HepG2 (cell line): ENCODE data around the gene PAFAH1B2. TPM values are rescaled to one million over a fixed set of nuclear protein-coding genes. Genes with fewer than 3 reads are reported as not detected.

Source experiments
- ATAC-seq: fragments of 200-7000 bp; cut with Tn5 transposase; 3 replicates; pipeline ENCODE4 v1.9.1; 2020; ENCODE audit warnings: mild to moderate bottlenecking, moderate library complexity
- BruUV-seq: library from RNA; stranded (reverse); fragments of 400-500 nt; replicated peaks from 2 replicates; lab custom pipeline; 2021; lab: Mats Ljungman, UMichigan
- CTCF ChIA-PET: fragments of 300-600 bp; formaldehyde crosslinking; extraction: SDS; loops from one replicate; lab custom pipeline; 2021; ENCODE audit warnings: low total read pairs, inconsistent platforms, low intra/inter-chr PET ratio; lab: Yijun Ruan, JAX
- POLR2A ChIA-PET: fragments of 350-600 bp; sonication (Branson Sonifier 250); formaldehyde crosslinking; loops from one replicate; lab custom pipeline; 2020; ENCODE audit warnings: antibody characterized with exemption, inconsistent platforms; lab: Yijun Ruan, JAX
- DNase-seq: peaks from one replicate; pipeline ENCODE4 v3.0.0-alpha.2; 2015; ENCODE audit warnings: low spot score
- FAIRE-seq: peaks from 3 replicates; lab custom pipeline; 2011; peaks lifted over from hg19 to GRCh38; lab: Jason Lieb, UNC
- H2AFZ ChIP-seq: one replicate; pipeline ENCODE4 v1.6.1; 2011; ENCODE audit warnings: low read length, inconsistent platforms
- H3K27ac ChIP-seq: fragments of 300-600 bp; 3 replicates; pipeline ENCODE4 v1.8.0; 2011; ENCODE audit warnings: mixed run types, mild to moderate bottlenecking, mixed read lengths, low read length, inconsistent platforms; ENCODE audit not compliant: insufficient read depth; ENCODE audit errors: extremely low read length
- H3K27me3 ChIP-seq, 2 experiments: fragments of 200-600 bp in 1 of 2; 2 replicates in 1 of 2; 3 replicates in 1 of 2; pipeline versions ENCODE4 v1.6.0 to v1.8.0; 2011; ENCODE audit warnings: low read length in 2 of 2, mild to moderate bottlenecking in 2 of 2, moderate library complexity in 2 of 2, inconsistent platforms in 1 of 2; ENCODE audit not compliant: insufficient read depth in 2 of 2, control insufficient read depth in 1 of 2
- H3K36me3 ChIP-seq, 2 experiments: fragments of 200-600 bp in 1 of 2; replicated peaks in 1 of 2; 2 replicates in 1 of 2; 3 replicates in 1 of 2; pipeline versions ENCODE4 v1.5.1 to v1.8.0; 2011; ENCODE audit warnings: low read length in 2 of 2, inconsistent platforms in 1 of 2; ENCODE audit not compliant: insufficient read depth in 2 of 2, control insufficient read depth in 1 of 2
- H3K4me1 ChIP-seq: 2 replicates; pipeline ENCODE4 v1.5.1; 2012; ENCODE audit warnings: low read length, inconsistent platforms; ENCODE audit not compliant: insufficient read depth
- H3K4me2 ChIP-seq: 2 replicates; pipeline ENCODE4 v1.6.0; 2011; ENCODE audit warnings: low read depth, low read length, inconsistent platforms
- H3K4me3 ChIP-seq, 3 experiments: fragments of 200-600 bp in 1 of 3; sonication (generic), shearing (Covaris generic) in 1 of 3; replicated peaks in 1 of 3; 2 replicates each; pipeline ENCODE4 v1.5.1; 2011 to 2016; ENCODE audit warnings: low read length in 3 of 3, inconsistent platforms in 2 of 3, low read depth in 2 of 3, mild to moderate bottlenecking in 2 of 3, control low read depth in 1 of 3, mixed read lengths in 1 of 3; ENCODE audit not compliant: insufficient read depth in 1 of 3
- H3K79me2 ChIP-seq: one replicate; pipeline ENCODE4 v1.6.1; 2011; ENCODE audit warnings: low read length, inconsistent platforms; ENCODE audit not compliant: insufficient read depth
- H3K9ac ChIP-seq: 2 replicates; pipeline ENCODE4 v1.6.0; 2011; ENCODE audit warnings: mild to moderate bottlenecking, low read depth, low read length, inconsistent platforms; ENCODE audit not compliant: insufficient read depth
- H3K9me3 ChIP-seq: 2 replicates; pipeline ENCODE4 v1.5.1; 2012; ENCODE audit warnings: mild to moderate bottlenecking, low read length
- H4K20me1 ChIP-seq: 2 replicates; pipeline ENCODE4 v1.6.0; 2011; ENCODE audit warnings: inconsistent platforms, mild to moderate bottlenecking, low read length, moderate library complexity; ENCODE audit not compliant: insufficient read depth
- ARHGAP35 ChIP-seq: sonication (generic); formaldehyde crosslinking; IDR thresholded peaks from 2 replicates; pipeline ENCODE4 v1.9.0; 2022; ENCODE audit warnings: mild to moderate bottlenecking, inconsistent platforms, moderate library complexity, missing genetic modification reagents, borderline replicate concordance
- ARID2 ChIP-seq: sonication (generic); formaldehyde crosslinking; IDR thresholded peaks from 2 replicates; pipeline ENCODE4 v1.8.1; 2022; ENCODE audit warnings: mild to moderate bottlenecking, missing genetic modification reagents, borderline replicate concordance
- EZH2 ChIP-seq: conservative IDR thresholded peaks from 2 replicates; pipeline ENCODE4 v1.6.1; 2012; ENCODE audit warnings: mild to moderate bottlenecking, low read depth, low read length, moderate library complexity
- HHEX ChIP-seq: IDR thresholded peaks from 2 replicates; pipeline ENCODE4 v1.6.1; 2016; ENCODE audit warnings: control low read depth
- PITX1 ChIP-seq: sonication (generic); formaldehyde crosslinking; IDR thresholded peaks from 2 replicates; pipeline ENCODE4 v1.5.1; 2020; ENCODE audit warnings: mild to moderate bottlenecking, missing genetic modification reagents
- SMYD3 ChIP-seq: sonication (generic); formaldehyde crosslinking; IDR thresholded peaks from 2 replicates; pipeline ENCODE4 v1.8.1; 2023; ENCODE audit warnings: mild to moderate bottlenecking, missing genetic modification reagents
- YEATS2 ChIP-seq: sonication (generic); formaldehyde crosslinking; IDR thresholded peaks from 2 replicates; pipeline ENCODE4 v1.4.0; 2020; ENCODE audit warnings: missing genetic modification reagents, borderline replicate concordance
- ZFP41 ChIP-seq: sonication (generic); formaldehyde crosslinking; IDR thresholded peaks from 2 replicates; pipeline ENCODE4 v1.4.0; 2020; ENCODE audit warnings: mild to moderate bottlenecking, missing genetic modification reagents, borderline replicate concordance
- WGBS: methylation state at CpG from one replicate; pipeline ENCODE4 v1.1.6; 2017; ENCODE audit warnings: low lambda C conversion rate; 5-methylcytosine and 5-hydroxymethylcytosine counted together
- in situ Hi-C: cut with HindIII; loops from 2 replicates; pipeline ENCODE4 v1.10.0; 2017; ENCODE audit warnings: low pct_unique_long_range_greater_than_20kb; ENCODE audit not compliant: extremely low pct_ligation_motif_present
- intact Hi-C: fragments of 100-400 bp; cut with micrococcal nuclease; formaldehyde crosslinking; loops from one replicate; pipeline ENCODE4 v1.10.0; 2022; ENCODE audit not compliant: unreplicated experiment
- polyA plus RNA-seq, 8 experiments: library from polyadenylated mRNA; depleted of rRNA in 3 of 8; stranded (reverse) in 7 of 8; unstranded in 1 of 8; fragments of >200 nt; fragmentation: Illumina TruSeq in 4 of 8; extraction: Trizol in 4 of 8; gene quantifications; 2 replicates each; pipeline versions ENCODE4 v1.2.1 to v1.2.3, GENCODE V29; 2011 to 2016; ENCODE audit warnings: low read depth in 4 of 8, missing spikeins in 1 of 8, mixed read lengths in 1 of 8; ENCODE audit not compliant: insufficient read depth in 1 of 8
- total RNA-seq, 5 experiments: library from RNA; depleted of rRNA; stranded (reverse); fragments of >200 nt; fragmentation: Illumina TruSeq; extraction: Trizol; gene quantifications; 2 replicates each; pipeline ENCODE4 v1.2.3, GENCODE V29; 2016; ENCODE audit warnings: low read depth in 1 of 5
- TF ChIP-seq, protein P1 (sequence below): sonication (generic); formaldehyde crosslinking; IDR thresholded peaks from 2 replicates; pipeline ENCODE4 v1.9.0; 2021; ENCODE audit warnings: missing genetic modification reagents, mild to moderate bottlenecking, borderline replicate concordance
- TF ChIP-seq, protein P2 (sequence below): sonication (generic); formaldehyde crosslinking; IDR thresholded peaks from 2 replicates; pipeline ENCODE4 v1.5.1; 2020; ENCODE audit warnings: mild to moderate bottlenecking, missing genetic modification reagents, moderate library complexity
- TF ChIP-seq, protein P3 (sequence below), 2 experiments: sonication (generic) in 1 of 2; formaldehyde crosslinking in 1 of 2; IDR thresholded peaks; 2 replicates each; pipeline versions ENCODE4 v1.4.0 to v1.6.1; 2016 to 2020; ENCODE audit warnings: borderline replicate concordance in 1 of 2, low read depth in 1 of 2, mild to moderate bottlenecking in 1 of 2, missing genetic modification reagents in 1 of 2

Gene PAFAH1B2
- total and polyA plus RNA-seq, 2 of the 13 experiments (the other 11 are each of a cell fraction or from before 2014, with no cell fraction given), result 28.8 to 104 TPM

DNA sequence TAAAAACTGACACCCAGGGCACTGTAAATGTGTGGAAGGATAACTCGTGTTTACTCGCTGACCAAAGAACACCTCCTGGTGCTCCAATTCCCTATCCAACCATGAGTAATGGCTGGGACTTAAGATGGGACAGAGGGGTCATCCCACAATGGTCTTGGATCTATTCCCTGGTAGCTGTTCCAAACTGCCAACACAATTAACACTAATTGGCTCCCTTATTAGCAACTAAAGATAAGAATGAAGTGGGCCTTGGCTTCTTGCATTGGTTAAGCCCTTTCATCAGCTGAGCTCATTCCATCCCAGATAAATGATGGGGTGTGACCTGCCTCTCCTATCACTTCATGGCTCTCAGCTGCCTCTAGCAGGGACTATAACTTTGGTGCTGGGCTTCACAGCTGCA lies 44.4 kb upstream of the PAFAH1B2 start:
- no peak for DNase-seq
- no peaks in the 10 kb centered on the region for H3K36me3 ChIP-seq
- no peak overlapping the region for H3K9ac ChIP-seq
- ATAC-seq, result no peak
- H3K4me1 ChIP-seq, result peaks cover 41% of the 10 kb centered on the region
- TF ChIP-seq SMYD3 (CRISPR knock-in tag) (no peak), ZFP41 (CRISPR knock-in tag) (no peak), YEATS2 (CRISPR knock-in tag) (no peak), EZH2 (no peak), ARID2 (CRISPR knock-in tag) (no peak), PITX1 (CRISPR knock-in tag) (no peak), ARHGAP35 (CRISPR knock-in tag) (no peak), HHEX (CRISPR knock-in tag) (no peak)
- TF ChIP-seq, protein P1, sequence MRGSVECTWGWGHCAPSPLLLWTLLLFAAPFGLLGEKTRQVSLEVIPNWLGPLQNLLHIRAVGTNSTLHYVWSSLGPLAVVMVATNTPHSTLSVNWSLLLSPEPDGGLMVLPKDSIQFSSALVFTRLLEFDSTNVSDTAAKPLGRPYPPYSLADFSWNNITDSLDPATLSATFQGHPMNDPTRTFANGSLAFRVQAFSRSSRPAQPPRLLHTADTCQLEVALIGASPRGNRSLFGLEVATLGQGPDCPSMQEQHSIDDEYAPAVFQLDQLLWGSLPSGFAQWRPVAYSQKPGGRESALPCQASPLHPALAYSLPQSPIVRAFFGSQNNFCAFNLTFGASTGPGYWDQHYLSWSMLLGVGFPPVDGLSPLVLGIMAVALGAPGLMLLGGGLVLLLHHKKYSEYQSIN (CRISPR knock-in tag), result no peak
- TF ChIP-seq, protein P2, sequence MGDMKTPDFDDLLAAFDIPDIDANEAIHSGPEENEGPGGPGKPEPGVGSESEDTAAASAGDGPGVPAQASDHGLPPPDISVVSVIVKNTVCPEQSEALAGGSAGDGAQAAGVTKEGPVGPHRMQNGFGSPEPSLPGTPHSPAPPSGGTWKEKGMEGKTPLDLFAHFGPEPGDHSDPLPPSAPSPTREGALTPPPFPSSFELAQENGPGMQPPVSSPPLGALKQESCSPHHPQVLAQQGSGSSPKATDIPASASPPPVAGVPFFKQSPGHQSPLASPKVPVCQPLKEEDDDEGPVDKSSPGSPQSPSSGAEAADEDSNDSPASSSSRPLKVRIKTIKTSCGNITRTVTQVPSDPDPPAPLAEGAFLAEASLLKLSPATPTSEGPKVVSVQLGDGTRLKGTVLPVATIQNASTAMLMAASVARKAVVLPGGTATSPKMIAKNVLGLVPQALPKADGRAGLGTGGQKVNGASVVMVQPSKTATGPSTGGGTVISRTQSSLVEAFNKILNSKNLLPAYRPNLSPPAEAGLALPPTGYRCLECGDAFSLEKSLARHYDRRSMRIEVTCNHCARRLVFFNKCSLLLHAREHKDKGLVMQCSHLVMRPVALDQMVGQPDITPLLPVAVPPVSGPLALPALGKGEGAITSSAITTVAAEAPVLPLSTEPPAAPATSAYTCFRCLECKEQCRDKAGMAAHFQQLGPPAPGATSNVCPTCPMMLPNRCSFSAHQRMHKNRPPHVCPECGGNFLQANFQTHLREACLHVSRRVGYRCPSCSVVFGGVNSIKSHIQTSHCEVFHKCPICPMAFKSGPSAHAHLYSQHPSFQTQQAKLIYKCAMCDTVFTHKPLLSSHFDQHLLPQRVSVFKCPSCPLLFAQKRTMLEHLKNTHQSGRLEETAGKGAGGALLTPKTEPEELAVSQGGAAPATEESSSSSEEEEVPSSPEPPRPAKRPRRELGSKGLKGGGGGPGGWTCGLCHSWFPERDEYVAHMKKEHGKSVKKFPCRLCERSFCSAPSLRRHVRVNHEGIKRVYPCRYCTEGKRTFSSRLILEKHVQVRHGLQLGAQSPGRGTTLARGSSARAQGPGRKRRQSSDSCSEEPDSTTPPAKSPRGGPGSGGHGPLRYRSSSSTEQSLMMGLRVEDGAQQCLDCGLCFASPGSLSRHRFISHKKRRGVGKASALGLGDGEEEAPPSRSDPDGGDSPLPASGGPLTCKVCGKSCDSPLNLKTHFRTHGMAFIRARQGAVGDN, result no peak
- TF ChIP-seq, protein P3, sequence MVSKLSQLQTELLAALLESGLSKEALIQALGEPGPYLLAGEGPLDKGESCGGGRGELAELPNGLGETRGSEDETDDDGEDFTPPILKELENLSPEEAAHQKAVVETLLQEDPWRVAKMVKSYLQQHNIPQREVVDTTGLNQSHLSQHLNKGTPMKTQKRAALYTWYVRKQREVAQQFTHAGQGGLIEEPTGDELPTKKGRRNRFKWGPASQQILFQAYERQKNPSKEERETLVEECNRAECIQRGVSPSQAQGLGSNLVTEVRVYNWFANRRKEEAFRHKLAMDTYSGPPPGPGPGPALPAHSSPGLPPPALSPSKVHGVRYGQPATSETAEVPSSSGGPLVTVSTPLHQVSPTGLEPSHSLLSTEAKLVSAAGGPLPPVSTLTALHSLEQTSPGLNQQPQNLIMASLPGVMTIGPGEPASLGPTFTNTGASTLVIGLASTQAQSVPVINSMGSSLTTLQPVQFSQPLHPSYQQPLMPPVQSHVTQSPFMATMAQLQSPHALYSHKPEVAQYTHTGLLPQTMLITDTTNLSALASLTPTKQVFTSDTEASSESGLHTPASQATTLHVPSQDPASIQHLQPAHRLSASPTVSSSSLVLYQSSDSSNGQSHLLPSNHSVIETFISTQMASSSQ (IDR thresholded peaks at IDR 0.05; ENCODE audit: low read depth), result no peak
- TF ChIP-seq, protein P3 (CRISPR knock-in tag; IDR thresholded peaks at IDR 0.05; ENCODE audit: borderline replicate concordance), result no peak
- H3K27me3 ChIP-seq, result no peaks in the 10 kb centered on the region; a peak in 1 of 5 replicates
- peaks cover 16% of the 10 kb centered on the region for H4K20me1 ChIP-seq
- 5% methylated on average over 2 of the region's 2 CpGs for WGBS
- BruUV-seq, result no TSS peak
- no peak overlapping the region for H2AFZ ChIP-seq
- H3K4me3 ChIP-seq, result no peak overlapping the region
- peak overlapping the region; percentile 100; the same call in 1 of the 2 replicates for H3K4me2 ChIP-seq
- H3K27ac ChIP-seq, result no peak overlapping the region
- no peaks in the 10 kb centered on the region for H3K9me3 ChIP-seq
- intact Hi-C loops, result loop anchor here (5.0 to 10.0 kb wide), 2 partner anchors 77 to 125 kb away; no protein-coding TSS in a partner anchor
- FAIRE-seq, result no peak
- ChIA-PET CTCF (no interaction called here), POLR2A (interaction anchor here (0.9 to 5.8 kb wide), 2 partner anchors 264 to 270 kb away, joined by 4 to 69 read pairs; partner anchors contain the start of gene APOA1)
- in situ Hi-C loops, result loop anchor here (5.0 to 10.0 kb wide), 2 partner anchors 217 to 305 kb away; partner anchors contain the start of gene APOA5
- H3K79me2 ChIP-seq, result peaks cover 31% of the 10 kb centered on the region
